WI38 (cell line): ENCODE data around the gene KRT16.

Experiments used
- H3K4me3 ChIP-seq: 2 replicates; pipeline ENCODE4 v1.5.1; 2011; ENCODE audit warnings: low read depth, mild to moderate bottlenecking, control low read depth, low read length
- TF ChIP-seq, protein P1 (sequence below): IDR thresholded peaks from 2 replicates; pipeline ENCODE4 v1.5.1; 2012; ENCODE audit warnings: low read depth, mild to moderate bottlenecking, control low read depth, low read length

KRT16 gene

DNA sequence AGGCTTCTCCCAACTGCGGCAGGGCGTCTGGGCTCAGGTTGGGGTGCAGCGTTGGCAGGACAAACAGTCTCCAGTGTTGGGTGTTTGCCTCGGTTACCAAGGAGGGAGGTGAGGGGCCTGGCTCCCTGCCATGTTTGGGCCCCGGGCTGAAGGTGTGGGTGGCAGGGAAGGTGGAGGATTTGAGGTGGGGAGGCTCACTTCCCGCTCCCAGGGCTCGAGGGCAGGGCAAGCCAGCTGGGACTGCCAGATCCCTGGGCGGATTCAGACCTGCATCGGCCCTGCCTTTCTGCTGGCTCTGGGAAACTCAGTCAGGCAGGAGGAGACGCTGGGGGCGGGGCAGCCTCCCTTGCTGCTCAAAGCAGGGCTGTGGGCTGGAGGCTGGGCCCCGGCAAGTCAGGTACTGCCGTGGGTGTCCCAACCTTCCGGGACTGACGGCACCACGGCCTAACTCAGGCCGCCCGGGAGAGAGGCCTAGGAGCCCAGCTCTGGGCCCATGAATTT, 43.1 kb upstream of the KRT16 start:
- no peak overlapping the region for H3K4me3 ChIP-seq
- TF ChIP-seq, protein P1, sequence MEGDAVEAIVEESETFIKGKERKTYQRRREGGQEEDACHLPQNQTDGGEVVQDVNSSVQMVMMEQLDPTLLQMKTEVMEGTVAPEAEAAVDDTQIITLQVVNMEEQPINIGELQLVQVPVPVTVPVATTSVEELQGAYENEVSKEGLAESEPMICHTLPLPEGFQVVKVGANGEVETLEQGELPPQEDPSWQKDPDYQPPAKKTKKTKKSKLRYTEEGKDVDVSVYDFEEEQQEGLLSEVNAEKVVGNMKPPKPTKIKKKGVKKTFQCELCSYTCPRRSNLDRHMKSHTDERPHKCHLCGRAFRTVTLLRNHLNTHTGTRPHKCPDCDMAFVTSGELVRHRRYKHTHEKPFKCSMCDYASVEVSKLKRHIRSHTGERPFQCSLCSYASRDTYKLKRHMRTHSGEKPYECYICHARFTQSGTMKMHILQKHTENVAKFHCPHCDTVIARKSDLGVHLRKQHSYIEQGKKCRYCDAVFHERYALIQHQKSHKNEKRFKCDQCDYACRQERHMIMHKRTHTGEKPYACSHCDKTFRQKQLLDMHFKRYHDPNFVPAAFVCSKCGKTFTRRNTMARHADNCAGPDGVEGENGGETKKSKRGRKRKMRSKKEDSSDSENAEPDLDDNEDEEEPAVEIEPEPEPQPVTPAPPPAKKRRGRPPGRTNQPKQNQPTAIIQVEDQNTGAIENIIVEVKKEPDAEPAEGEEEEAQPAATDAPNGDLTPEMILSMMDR: no peak

DNA sequence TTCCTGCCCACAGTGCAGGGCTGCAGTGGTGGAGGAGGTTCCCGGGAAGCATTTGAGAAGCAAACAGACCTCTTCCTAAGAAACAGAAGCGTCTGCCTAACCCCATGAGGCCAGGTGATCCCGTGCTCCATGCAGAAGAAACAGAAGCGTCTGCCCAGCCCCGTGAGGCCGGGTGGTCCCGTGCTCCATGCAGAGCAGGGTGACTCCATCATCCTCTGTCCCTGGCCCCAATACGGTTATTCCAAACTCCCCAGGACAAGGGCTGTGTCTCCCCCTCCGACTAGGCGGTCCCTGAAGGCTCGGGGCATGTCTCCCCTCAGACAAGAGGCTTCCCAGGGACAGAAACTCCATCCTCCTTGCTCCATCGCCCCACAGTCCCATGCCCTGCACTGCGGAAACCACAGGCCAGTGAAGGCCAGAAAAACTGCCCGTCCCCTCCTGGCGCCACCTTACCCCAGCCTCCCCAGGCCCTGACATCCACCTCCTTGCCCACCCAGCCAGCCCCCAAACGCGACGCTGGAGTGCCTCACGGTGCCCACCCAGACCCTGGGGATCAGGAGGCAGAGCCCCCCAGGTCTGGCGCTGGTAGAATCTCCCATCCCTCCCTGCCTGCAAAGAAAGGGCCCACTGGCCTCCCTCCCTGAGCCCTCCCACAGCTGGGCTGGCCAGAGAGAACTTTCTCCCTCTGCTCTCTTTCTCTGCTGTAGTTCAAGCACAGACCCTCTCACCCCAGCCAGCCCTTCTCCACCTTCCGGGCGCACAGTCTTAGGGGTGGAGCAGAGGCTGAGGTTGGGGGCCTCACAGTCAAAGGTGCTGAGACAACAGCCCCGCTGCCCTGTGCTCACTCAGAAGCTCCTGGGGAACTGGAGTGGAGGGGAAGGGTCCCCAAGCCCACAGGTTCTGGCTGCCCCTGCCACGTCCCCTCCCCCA, 42.4 kb upstream of the KRT16 start:
- no peak overlapping the region for H3K4me3 ChIP-seq
- TF ChIP-seq, protein P1: no peak

DNA sequence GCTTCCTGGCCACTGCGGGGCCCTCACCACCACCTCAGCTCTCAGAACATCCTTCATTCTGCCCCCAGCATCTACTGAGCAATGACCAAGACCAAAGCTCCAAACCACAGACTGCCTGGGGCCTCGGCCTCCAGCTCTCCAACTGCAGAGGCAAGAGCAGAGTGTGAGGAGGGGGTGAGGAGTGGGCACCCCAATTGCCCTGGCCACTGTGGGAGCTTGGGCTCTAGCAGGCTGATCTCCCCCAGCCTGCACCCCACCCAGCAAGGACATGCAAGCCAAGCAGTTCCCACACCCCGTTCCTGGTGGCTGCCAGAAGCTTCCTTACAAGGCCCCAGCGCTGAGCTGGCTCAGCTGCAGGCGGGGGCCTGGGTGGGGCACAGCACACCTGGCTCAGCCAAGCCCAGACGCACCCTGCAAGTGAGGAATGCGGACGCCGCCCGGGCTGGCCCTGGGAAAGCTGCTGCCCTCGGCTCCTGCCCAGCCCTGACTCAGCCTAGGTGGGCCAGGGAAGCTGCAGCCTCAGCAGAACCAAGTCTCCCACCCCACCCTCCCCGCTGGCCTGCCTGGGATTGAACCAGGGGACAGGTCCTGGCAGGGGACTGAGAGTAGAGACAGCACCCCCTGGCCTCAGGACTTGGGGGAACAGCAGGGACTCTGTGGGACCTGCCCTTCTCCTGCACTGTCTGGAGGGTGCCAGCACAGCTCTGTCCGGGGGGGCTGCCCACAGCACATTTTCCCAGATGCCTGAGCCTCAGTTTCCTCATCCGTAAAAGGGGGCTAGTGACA, 41.5 kb upstream of the KRT16 start:
- no peak overlapping the region for H3K4me3 ChIP-seq
- TF ChIP-seq, protein P1: no peak

DNA sequence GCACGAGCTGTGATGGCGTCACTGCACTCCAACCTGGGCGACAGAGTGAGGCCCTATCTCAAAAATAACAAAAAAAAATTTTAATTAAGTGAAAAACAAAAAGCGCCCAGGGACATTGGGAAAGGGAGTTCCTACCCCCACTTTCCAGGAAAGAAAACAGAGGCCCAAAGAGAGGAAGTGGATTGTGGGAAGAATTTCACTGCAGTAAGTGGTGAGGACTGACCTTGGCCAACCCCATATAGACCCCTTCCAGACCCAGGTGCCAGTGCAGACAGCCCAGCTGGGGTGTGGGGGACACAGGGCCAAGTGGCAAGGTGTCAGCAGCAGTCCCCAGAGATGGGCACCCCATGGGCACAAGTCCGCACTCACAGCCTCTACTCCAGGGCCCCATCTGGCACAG, 40.9 kb upstream of the KRT16 start:
- H3K4me3 ChIP-seq: no peak overlapping the region
- TF ChIP-seq, protein P1: no peak

DNA sequence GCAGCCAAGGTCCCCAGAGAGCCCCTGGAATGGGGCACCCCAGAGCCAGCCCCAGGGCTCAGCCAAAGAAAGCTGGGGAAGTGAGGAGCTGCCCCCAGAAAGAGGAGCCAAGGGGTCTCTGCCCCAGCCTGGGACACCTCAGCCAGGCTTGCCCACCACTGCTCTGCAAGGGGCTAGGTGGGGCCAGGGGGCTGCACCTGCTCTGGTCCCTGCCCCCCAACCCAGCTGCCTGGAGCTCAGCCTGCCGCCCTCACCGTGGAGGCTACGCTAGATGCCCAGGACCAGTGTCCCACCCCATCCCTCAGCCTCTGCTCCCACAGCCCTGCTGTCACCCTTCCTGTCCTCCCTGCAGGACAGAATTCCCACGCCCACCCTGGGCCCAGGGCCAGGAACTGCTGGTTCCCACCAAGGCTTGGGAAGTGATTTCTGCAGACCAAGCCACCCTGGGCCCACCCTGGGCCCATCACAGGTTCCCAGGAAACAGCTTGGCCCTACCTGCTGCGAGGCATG, 39.9 kb upstream of the KRT16 start:
- no peak overlapping the region for H3K4me3 ChIP-seq
- TF ChIP-seq, protein P1: no peak

DNA sequence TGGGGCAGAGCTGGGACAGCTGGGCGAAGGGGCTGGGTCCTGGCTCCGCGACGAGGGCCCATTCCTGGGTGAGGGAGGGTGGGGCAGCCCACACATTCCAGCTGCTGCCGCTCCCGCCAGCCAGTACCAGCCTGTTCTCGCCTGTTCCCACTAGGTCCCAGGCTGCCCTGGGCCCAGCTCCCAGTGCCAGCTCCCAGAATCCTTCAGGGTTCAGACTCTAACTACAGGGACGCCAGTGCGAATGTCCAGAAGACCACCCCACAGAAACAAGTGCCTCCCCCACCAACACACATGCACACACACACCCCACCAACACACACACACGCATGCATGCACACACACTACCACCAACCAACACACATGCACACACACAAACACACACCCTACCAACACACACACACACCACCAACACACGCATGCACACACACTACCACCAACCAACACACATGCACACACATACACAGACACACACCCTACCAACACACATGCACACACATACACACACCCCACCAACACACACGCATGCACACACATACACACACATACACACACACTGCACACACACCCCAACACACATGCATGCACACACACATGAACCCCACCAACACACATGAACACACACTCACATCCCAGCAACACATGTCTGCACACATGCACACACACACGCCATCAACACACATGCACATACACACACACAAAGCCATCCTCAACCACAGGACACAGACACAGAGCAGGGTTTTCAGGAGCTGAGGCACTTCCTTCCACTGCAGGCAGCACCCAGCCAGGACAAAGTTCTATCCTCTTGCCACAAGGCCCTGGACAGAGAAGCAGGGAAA, 39.3 kb upstream of the KRT16 start:
- TF ChIP-seq, protein P1: no peak
- no peak overlapping the region for H3K4me3 ChIP-seq
